Measurements from ENCODE around the gene E2F4.

E2F4 gene

GRCh38 chr16:67166110-67166547 is 25.8 kb upstream of the E2F4 start:
- ATAC-seq: no peak
- TF ChIP-seq PPARA (CRISPR knock-in tag; IDR thresholded peaks at IDR 0.05; ENCODE audit: borderline replicate concordance) (no peak), TCF4 (CRISPR knock-in tag; IDR thresholded peaks at IDR 0.05; ENCODE audit: borderline replicate concordance) (no peak), CSDC2 (CRISPR knock-in tag; IDR thresholded peaks at IDR 0.05) (no peak), ZNF565 (CRISPR knock-in tag; conservative IDR thresholded peaks at IDR 0.05; ENCODE audit: low read depth) (no peak), OSR1 (CRISPR knock-in tag; IDR thresholded peaks at IDR 0.05) (no peak), POU6F1 (CRISPR knock-in tag; IDR thresholded peaks at IDR 0.05; ENCODE audit: borderline replicate concordance, low read depth) (no peak), ZFP3 (CRISPR knock-in tag; IDR thresholded peaks at IDR 0.05) (no peak), ZC3H10 (CRISPR knock-in tag; IDR thresholded peaks at IDR 0.05) (no peak), RARB (CRISPR knock-in tag; IDR thresholded peaks at IDR 0.05) (no peak)
- TF ChIP-seq, protein P1, sequence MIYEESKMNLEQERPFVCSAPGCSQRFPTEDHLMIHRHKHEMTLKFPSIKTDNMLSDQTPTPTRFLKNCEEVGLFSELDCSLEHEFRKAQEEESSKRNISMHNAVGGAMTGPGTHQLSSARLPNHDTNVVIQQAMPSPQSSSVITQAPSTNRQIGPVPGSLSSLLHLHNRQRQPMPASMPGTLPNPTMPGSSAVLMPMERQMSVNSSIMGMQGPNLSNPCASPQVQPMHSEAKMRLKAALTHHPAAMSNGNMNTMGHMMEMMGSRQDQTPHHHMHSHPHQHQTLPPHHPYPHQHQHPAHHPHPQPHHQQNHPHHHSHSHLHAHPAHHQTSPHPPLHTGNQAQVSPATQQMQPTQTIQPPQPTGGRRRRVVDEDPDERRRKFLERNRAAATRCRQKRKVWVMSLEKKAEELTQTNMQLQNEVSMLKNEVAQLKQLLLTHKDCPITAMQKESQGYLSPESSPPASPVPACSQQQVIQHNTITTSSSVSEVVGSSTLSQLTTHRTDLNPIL (CRISPR knock-in tag; IDR thresholded peaks at IDR 0.05; ENCODE audit: low read depth): no peak
- TF ChIP-seq, protein P2, sequence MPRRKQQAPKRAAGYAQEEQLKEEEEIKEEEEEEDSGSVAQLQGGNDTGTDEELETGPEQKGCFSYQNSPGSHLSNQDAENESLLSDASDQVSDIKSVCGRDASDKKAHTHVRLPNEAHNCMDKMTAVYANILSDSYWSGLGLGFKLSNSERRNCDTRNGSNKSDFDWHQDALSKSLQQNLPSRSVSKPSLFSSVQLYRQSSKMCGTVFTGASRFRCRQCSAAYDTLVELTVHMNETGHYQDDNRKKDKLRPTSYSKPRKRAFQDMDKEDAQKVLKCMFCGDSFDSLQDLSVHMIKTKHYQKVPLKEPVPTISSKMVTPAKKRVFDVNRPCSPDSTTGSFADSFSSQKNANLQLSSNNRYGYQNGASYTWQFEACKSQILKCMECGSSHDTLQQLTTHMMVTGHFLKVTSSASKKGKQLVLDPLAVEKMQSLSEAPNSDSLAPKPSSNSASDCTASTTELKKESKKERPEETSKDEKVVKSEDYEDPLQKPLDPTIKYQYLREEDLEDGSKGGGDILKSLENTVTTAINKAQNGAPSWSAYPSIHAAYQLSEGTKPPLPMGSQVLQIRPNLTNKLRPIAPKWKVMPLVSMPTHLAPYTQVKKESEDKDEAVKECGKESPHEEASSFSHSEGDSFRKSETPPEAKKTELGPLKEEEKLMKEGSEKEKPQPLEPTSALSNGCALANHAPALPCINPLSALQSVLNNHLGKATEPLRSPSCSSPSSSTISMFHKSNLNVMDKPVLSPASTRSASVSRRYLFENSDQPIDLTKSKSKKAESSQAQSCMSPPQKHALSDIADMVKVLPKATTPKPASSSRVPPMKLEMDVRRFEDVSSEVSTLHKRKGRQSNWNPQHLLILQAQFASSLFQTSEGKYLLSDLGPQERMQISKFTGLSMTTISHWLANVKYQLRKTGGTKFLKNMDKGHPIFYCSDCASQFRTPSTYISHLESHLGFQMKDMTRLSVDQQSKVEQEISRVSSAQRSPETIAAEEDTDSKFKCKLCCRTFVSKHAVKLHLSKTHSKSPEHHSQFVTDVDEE (CRISPR knock-in tag; IDR thresholded peaks at IDR 0.05): no peak

DNA sequence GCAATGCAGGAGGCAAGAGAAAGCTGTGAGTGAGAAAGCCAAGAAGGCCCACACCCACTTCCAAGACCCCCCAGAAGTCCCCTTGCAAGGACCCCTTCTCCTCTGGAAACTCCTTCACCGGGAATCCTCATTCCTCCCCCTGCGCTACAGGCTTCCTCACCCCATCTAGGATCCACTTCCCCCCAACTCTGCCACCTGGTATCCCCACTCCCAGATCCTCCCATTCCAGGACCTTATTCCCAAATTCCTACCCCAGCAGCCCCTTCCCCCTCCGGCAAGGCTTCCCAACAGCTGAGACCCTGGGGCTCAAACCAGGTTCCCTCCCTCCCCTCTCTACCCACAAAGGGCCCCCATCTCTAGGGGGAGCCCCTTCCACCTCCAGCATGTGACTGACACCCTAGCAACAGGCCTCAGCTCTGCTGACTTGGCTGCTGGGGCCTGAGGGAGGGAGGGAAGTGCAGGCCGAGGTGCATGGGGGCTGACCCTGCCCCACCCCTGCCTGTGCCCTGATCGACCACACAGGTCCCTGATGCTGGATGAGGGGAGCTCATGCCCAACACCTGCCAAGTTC is 25.3 kb upstream of the E2F4 start:
- TF ChIP-seq ISL1 (CRISPR knock-in tag; IDR thresholded peaks at IDR 0.05) (no peak), BACH2 (CRISPR knock-in tag; IDR thresholded peaks at IDR 0.05; ENCODE audit: borderline replicate concordance) (no peak), CSDC2 (CRISPR knock-in tag; IDR thresholded peaks at IDR 0.05) (no peak), OSR1 (CRISPR knock-in tag; IDR thresholded peaks at IDR 0.05) (no peak), ARNTL (CRISPR knock-in tag; IDR thresholded peaks at IDR 0.05; ENCODE audit: borderline replicate concordance, low read depth) (no peak), TCF4 (CRISPR knock-in tag; IDR thresholded peaks at IDR 0.05; ENCODE audit: borderline replicate concordance) (no peak), SNAI2 (CRISPR knock-in tag; IDR thresholded peaks at IDR 0.05) (no peak), PPARA (CRISPR knock-in tag; IDR thresholded peaks at IDR 0.05; ENCODE audit: borderline replicate concordance) (no peak), ESRRG (CRISPR knock-in tag; IDR thresholded peaks at IDR 0.05) (no peak), ZNF8 (CRISPR knock-in tag; IDR thresholded peaks at IDR 0.05) (no peak), TOX (CRISPR knock-in tag; IDR thresholded peaks at IDR 0.05; ENCODE audit: borderline replicate concordance) (no peak), RARB (CRISPR knock-in tag; IDR thresholded peaks at IDR 0.05) (no peak), ZC3H10 (CRISPR knock-in tag; IDR thresholded peaks at IDR 0.05) (no peak), ZNF70 (CRISPR knock-in tag; IDR thresholded peaks at IDR 0.05) (no peak), ZFP3 (CRISPR knock-in tag; IDR thresholded peaks at IDR 0.05) (no peak), POU6F1 (CRISPR knock-in tag; IDR thresholded peaks at IDR 0.05; ENCODE audit: borderline replicate concordance, low read depth) (no peak)
- TF ChIP-seq, protein P1 (CRISPR knock-in tag; IDR thresholded peaks at IDR 0.05; ENCODE audit: low read depth): no peak
- TF ChIP-seq, protein P2 (CRISPR knock-in tag; IDR thresholded peaks at IDR 0.05): no peak
- TF ChIP-seq, protein P3, sequence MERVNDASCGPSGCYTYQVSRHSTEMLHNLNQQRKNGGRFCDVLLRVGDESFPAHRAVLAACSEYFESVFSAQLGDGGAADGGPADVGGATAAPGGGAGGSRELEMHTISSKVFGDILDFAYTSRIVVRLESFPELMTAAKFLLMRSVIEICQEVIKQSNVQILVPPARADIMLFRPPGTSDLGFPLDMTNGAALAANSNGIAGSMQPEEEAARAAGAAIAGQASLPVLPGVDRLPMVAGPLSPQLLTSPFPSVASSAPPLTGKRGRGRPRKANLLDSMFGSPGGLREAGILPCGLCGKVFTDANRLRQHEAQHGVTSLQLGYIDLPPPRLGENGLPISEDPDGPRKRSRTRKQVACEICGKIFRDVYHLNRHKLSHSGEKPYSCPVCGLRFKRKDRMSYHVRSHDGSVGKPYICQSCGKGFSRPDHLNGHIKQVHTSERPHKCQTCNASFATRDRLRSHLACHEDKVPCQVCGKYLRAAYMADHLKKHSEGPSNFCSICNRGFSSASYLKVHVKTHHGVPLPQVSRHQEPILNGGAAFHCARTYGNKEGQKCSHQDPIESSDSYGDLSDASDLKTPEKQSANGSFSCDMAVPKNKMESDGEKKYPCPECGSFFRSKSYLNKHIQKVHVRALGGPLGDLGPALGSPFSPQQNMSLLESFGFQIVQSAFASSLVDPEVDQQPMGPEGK (CRISPR knock-in tag; IDR thresholded peaks at IDR 0.05; ENCODE audit: borderline replicate concordance): no peak
- no peak for ATAC-seq

Measured in SK-N-SH treated with all-trans-retinoic acid at 6 μM for 48 hours (cell line).